GM12873 (cell line): ENCODE results near the gene PCSK7.

Source experiments
- CTCF ChIP-seq: IDR thresholded peaks from 2 replicates; pipeline ENCODE4 v1.5.1; 2012; ENCODE audit warnings: low read depth, mild to moderate bottlenecking, moderate library complexity, low read length, control low read depth; ENCODE audit not compliant: insufficient read depth; ENCODE audit errors: missing control alignments

PCSK7 gene

GRCh38 chr11:117188620-117189081, 43.2 kb downstream of the PCSK7 start:
- no peak for TF ChIP-seq CTCF

DNA sequence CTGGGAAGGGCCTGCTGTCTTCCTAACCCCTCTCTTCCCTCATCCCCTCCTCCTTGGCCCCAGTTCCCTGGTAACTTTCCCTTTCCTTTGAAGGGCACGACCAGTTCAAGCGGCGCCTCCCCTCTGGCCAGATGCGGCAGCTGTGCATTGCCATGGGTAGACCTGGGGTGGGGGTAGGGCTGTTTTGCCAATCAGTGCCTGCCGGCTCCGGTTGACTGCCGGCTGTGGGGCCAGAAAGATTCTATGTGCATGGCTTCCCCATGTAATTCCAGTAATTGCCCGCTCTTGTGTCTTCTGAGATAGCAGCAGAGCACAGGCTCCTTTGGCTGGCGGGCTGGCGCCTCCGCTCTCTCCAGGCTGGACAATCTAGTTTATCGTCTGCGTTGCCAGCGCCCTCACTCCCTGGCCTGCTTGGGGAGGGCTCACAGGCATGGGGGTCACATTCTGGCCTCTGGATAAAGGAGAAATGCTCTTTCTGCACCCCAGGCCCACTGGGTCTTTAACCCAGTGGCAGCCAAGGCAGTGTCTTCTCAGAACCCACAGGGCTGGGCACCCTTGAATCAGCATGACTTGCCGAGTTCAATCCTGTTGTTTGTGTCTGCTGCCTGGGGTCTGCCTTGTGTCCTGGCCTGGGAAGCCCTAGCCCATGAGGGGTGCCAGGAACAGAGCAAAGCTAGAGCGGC, 43.9 kb downstream of the PCSK7 start:
- no peak for TF ChIP-seq CTCF

GRCh38 chr11:117187428-117187798, 44.5 kb downstream of the PCSK7 start:
- no peak for TF ChIP-seq CTCF

- TF ChIP-seq CTCF: no peak
Measured at GRCh38 chr11:117187007-117187406, 44.9 kb downstream of the PCSK7 start.

DNA sequence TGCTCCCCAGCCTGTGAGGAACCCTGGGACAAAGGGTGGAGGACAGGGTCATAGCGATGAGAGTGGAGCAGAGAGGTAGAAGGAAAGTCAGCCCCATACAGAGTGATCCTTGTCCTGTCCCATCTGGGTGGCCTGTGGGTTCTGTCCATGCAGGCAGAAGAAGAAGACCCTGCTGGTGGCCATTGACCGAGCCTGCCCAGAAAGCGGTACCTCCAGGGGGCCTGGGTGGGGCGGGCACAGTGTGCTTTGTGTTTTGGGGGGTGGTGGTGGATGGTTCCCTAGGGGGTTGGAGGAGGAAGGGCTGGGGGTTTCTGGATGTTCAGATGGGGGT, 45.5 kb downstream of the PCSK7 start:
- no peak for TF ChIP-seq CTCF

GRCh38 chr11:117185736-117186430, 46.0 kb downstream of the PCSK7 start:
- TF ChIP-seq CTCF: no peak

DNA sequence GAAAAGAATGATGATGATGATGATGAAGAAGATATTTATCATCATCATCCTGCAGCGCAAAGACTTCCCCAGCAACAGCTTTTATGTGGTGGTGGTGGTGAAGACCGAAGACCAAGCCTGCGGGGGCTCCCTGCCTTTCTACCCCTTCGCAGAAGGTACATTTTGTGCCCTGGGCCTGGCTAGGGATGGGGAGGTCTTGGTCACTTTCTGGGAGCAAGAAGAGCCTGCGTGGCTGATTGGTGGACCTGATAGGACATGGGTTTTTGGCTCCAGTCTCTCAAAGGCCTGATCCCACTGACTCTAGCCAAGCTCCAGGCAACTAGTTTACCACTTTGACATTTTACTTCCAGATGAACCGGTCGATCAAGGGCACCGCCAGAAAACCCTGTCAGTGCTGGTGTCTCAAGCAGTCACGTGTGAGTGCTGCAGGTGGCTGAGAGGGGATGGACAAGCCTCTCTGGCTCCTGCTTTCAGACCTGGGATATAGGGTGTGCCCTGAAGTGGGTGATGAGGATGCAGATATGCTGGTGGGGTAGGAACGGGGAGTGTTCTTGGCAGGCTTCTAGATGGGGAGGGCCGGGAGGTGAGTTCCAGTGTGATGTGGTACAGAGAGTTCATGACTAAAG, 48.0 kb downstream of the PCSK7 start:
- no peak for TF ChIP-seq CTCF
